HG02884 (cell line): ENCODE results near the gene AMZ1.
"Not testable (repeated sequence)": the region's sequence is repeated elsewhere in the genome, so short reads cannot be mapped to it uniquely, and the experiment has no call there.

Experiments used
- ATAC-seq: cut with Tn5 transposase; IDR thresholded peaks from one replicate; pipeline ENCODE4 v1.9.1; 2021; ENCODE audit warnings: mild to moderate bottlenecking, moderate library complexity; ENCODE audit not compliant: unreplicated experiment

AMZ1 gene

DNA sequence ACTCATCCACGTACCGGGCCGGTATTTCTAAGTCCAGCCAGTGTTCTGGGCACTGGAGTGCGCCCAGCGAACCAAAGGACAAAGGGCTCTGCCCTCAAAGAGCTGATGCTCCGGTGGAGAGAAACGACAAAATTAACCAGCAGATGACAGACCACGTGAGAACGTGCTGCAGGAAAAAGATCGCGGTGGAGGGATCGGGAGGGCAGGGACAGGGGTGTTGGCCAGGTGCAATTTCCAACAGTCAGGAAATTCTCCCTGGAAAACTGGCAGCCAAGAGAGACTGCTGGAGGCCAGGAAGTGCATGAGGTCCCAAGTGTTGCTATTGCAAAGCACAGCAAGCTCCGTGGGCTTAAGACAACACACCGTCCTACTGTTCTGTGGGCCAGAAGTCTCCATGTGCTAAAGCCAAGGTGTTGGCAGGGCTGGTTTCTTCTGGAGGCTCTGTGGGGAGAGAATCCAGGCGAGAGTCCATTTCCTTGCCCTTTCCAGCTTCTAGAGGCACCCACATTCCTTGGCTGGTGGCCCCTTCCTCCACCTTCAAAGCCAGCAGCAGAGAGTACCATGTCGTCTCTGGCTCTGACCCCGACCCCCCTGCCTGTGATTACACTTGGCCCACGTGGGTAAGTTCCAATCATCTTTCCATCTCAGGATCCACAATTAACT is 21.3 kb upstream of the AMZ1 start:
- ATAC-seq: no peak

- ATAC-seq: no peak
Measured at GRCh38 chr7:2667843-2668242, 20.2 kb upstream of the AMZ1 start.

GRCh38 chr7:2668401-2668800 is 19.6 kb upstream of the AMZ1 start:
- ATAC-seq: no peak

DNA sequence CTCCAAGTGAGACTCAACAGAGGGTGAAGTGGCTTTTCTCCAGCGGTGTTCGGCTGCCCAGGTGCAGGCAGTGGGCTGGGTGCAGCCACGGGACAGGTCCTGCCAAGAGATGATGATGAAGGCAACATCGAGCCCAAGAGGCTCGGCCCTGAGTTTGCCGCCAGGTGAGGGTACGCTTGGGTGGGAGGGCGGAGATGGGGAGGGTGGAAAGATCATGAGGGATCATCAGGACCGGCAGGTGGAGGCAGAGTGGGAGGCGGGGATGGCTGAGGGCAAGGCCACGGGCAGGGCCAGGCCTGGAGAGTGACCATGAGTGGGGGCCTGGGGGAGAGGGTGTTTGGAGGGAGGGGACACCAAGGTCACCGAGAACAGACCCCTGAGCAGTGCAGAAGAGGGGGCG is 17.8 kb upstream of the AMZ1 start:
- no peak for ATAC-seq

- no peak for ATAC-seq
Measured at GRCh38 chr7:2670720-2671391, 17.1 kb upstream of the AMZ1 start.

- not testable (repeated sequence) for ATAC-seq
Measured at GRCh38 chr7:2673214-2673613, 14.8 kb upstream of the AMZ1 start.

DNA sequence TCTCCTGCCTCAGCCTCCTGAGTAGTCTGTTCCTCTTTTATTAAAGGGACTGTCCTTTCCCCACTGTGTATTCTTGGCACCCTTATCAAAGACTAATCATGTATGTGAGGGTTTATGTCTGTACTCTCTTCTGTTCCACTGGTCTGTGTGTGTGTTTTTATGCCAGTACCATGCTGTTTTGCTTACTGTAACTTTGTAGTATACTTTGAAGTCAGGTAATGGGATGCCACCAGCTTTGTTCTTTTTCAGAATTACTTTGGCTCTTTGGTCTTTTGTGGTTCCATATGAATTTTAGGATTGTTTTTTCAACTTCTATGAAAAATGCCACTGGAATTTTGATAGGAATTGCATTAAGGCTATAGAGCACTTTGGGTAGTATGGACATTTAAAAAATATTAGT is 14.1 kb upstream of the AMZ1 start:
- ATAC-seq: no peak

- no peak for ATAC-seq
Measured at GRCh38 chr7:2675256-2675764, 12.7 kb upstream of the AMZ1 start.

DNA sequence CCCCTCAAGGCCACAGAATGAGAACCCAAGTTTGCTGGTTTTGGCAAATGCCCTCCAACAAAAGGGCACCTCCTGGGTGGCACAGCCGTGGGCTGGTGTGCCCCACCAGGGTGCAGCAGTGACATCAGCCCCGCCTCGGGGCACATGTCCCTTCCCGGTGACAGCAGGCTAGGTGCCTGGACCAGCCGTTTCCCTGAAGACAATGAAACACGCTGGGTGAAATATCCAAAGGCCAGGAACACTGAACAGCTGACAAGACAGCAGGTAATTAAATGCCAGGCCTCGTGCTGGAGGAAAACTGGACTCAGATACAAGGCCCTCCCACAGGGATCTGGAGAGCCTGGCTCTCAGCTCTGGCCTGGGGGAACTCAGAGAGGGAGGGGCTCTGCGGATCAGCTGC is 11.4 kb upstream of the AMZ1 start:
- ATAC-seq: not testable (repeated sequence)

DNA sequence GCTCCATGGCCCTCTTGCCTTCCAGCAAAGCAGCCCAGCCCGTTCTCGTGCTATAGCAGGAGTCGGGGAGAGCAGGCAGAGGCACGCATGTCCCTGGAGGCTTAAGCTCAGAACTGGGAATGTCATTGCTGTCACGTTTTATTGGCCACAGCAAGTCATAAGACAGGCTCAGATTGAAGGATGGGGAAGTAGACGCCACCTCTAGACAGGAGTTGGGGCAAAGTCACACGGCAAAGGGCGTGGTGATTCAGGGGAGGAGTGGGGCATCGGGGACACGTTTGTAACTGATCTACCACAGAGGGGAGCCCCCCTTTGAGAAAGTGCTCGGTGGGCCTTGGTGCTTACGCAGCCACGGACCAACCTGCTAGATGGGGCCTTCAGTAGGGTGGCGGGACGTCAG is 9.5 kb upstream of the AMZ1 start:
- not testable (repeated sequence) for ATAC-seq

GRCh38 chr7:2679135-2680127 is 8.6 kb upstream of the AMZ1 start:
- not testable (repeated sequence) for ATAC-seq

- no peak for ATAC-seq
Measured at GRCh38 chr7:2680256-2680655, 7.7 kb upstream of the AMZ1 start.

GRCh38 chr7:2680792-2681490 is 7.1 kb upstream of the AMZ1 start:
- no peak for ATAC-seq

- no peak for ATAC-seq
Measured at GRCh38 chr7:2681929-2682799, 5.8 kb upstream of the AMZ1 start.

DNA sequence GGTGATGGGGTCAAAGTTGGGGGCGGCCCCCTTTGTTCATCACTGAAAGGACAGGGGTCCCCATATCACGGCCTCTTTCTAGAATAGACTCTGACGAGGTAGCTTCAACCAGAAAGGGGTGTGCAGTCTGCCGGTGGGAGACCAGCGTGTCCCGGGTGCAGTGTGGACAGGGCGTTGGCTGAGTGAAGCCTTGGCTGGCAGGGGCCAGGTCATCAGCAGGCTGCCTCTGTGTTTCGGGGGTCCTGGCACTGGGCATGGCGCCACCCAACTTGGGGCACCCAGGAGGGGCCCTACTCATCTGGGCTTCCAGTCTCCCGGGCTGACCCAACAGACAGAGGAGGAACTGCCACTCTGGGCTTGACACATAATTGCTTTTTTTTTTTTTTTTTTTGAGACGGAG is 3.5 kb upstream of the AMZ1 start:
- no peak for ATAC-seq

- ATAC-seq: no peak
Measured at GRCh38 chr7:2686101-2686500, 1.9 kb upstream of the AMZ1 start.

- no peak for ATAC-seq
Measured at GRCh38 chr7:2687338-2687869, 598 bp upstream of the AMZ1 start.

GRCh38 chr7:2688409-2689342 is 674 bp downstream of the AMZ1 start:
- ATAC-seq: peak; percentile 73
